DMS114 treated with DMSO at 0.1 percent for 48 hours (cell line): ENCODE results near the gene SBK2.

Experiments
- DNase-seq: peaks from one replicate; lab custom pipeline; 2025; ENCODE audit not compliant: unreplicated experiment; lab: John Stamatoyannopoulos, UW

SBK2 gene

DNA sequence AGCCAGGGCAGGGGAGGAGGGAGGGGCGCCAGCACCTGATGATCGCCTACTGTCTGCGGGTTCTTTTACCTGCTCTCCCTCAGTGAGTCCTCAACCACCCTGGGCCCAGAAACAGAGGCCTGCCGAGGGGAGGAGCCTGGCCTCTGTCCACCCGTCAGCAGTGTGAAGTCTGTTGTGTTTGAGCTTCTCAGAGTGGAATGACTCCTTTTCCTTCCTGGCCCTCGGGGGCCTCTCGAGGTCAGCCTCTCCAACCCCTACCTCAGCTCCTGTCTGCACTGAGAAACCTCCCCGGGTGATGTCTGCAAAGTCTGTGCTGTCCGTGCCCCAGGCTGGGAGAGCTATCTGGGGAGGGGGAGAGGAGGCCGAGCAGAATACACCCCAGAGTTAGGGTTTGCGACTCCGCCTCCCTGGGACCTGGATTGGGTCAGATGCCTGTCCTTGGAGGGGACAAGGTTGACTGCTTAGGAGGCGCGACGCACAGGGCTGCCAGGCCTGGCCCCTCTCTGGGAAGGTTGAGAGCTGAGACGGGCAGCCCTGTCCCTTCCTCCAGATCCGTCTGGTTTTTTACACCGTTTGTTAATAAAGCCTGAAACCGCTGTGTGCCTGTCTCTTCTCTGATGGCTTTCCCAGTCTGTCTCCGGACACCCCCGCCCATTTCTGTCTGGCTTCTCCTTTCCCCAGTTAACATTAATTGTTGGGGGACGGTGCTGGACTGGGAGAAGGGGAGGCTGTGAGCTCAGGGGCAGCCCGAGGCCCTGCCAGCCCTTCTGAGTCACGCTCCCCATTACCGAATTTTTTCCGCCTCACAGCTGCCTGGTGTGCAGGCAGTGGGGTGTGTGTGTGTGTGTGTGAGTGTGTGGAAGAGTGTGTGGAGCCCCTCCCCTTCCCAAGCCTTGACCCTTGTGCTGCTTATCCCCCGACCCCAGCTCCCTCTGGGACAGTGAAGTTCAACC is 49.7 kb downstream of the SBK2 start:
- DNase-seq = no peak

- no peak for DNase-seq
These were observed 50.6 kb downstream of the SBK2 start for GRCh38 chr19:55486043-55486970.

DNA sequence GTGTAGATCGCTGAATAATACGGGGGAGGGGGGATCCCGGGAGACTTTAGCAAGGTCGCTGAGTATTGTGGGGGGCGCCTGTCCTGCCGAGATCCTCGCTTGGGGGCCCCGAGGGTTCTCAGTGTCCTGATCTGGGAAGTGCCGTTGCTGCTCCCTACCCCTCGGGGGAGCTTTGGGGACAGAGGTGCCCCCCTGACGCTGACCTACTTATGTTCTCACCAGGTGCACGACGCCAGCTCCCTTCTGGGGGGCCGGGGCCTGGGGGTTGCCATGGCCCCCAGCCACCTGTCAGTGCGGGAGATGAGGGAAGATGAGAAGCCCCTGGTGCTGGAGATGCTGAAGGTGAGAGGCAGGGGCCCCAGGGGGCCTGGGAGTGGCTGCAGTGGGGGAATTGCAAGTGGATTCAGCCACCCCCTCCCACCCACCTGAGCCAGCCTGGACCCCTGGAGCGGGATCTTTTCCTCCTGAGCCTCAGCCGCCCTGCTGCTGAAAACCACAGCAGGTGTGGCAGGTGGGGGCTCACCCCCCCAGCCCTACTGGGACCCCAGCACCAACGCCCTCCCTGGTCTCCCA is 51.4 kb downstream of the SBK2 start:
- DNase-seq = no peak

GRCh38 chr19:55484593-55485438 is 52.1 kb downstream of the SBK2 start, which contains the start of gene NAT14:
Gene NAT14 (plus strand): TSS chr19:55485188. CDS start chr19:55485709, 521 bp downstream.
- peak; percentile 38 for DNase-seq

DNA sequence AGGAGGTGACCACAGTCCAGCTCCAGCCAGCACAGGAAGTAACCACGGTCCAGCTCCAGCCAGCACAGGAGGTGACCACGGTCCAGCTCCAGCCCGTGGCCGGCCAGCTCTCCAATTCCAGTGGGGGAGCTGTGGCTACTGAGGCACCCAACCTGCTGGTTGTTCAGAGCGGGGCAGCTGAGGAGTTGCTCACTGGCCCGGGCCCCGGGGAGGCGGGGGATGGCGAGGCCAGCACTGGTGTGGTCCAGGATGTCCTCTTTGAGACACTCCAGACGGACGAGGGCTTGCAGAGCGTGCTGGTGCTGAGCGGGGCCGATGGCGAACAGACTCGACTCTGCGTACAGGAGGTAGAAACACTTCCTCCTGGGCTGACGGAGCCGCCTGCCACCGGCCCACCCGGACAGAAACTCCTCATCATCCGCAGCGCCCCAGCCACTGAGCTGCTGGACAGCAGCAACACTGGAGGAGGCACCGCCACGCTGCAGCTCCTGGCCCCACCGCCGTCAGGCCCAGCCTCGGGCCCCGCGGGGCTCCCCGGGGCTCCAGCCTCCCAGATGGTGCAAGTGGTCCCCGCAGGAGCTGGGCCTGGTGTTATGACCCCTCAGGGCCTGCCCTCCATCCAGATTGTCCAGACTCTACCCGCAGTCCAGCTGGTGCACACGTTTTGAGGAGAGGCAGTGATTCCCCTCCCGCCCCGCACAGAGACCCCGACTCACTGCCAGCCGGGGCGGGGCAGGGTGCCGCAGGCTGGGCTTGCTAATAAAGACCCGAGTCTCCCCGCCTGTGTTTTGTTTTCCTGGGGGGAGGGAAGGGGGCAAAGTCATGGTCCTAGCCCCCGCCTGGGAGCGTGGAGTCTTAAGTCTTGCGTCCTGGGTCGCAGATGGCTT is 53.0 kb downstream of the SBK2 start:
- DNase-seq = no peak

- DNase-seq = no peak
These were observed 53.8 kb downstream of the SBK2 start for GRCh38 chr19:55482967-55483705.

DNA sequence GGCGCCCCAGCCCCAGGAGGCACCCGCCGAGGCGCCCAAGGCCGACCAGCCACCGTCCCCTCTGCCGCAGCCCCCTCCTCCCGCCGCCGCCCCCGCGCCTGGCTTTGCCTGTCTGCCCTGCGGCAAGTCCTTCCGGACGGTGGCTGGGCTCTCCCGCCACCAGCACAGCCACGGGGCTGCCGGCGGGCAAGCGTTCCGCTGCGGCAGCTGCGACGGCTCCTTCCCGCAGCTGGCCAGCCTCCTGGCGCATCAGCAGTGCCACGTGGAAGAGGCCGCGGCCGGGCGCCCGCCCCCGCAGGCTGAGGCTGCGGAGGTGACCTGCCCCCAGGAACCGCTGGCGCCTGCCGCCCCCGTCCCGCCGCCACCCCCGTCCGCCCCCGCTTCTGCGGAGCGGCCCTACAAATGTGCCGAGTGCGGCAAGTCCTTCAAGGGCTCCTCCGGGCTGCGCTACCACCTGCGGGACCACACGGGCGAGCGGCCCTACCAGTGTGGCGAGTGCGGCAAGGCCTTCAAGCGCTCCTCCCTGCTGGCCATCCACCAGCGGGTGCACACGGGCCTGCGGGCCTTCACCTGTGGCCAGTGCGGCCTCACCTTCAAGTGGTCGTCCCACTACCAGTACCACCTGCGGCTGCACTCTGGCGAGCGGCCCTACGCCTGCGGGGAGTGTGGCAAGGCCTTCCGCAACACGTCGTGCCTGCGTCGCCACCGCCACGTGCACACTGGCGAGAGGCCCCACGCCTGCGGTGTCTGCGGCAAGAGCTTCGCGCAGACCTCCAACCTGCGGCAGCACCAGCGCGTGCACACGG is 54.6 kb downstream of the SBK2 start:
- DNase-seq = no peak

DNA sequence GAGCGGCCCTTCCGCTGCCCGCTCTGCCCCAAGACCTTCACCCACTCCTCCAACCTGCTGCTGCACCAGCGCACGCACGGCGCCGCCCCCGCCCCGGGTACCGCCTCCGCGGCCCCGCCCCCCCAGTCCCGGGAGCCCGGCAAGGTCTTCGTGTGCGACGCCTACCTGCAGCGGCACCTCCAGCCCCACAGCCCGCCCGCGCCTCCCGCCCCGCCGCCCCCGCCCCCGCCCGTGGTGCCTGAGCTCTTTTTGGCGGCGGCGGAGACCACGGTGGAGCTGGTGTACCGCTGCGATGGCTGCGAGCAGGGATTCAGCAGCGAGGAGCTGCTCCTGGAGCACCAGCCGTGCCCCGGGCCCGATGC is 55.2 kb downstream of the SBK2 start:
- no peak for DNase-seq

DNA sequence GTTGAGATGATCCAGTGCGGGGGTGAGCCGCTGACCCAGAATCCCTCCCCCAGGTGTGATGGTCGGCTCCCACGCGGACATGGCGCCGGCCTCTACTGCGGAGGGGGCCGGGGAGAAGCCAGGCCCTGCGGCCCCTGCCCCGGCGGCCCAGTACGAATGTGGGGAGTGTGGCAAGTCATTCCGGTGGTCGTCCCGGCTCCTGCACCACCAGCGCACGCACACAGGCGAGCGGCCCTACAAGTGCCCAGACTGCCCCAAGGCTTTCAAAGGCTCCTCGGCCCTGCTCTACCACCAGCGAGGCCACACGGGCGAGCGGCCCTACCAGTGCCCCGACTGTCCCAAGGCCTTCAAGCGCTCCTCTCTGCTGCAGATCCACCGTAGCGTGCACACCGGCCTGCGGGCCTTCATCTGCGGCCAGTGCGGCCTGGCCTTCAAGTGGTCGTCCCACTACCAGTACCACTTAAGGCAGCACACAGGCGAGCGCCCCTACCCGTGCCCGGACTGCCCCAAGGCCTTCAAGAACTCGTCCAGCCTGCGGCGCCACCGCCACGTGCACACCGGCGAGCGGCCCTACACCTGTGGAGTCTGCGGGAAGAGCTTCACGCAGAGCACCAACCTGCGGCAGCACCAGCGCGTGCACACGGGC is 55.7 kb downstream of the SBK2 start:
- no peak for DNase-seq

DNA sequence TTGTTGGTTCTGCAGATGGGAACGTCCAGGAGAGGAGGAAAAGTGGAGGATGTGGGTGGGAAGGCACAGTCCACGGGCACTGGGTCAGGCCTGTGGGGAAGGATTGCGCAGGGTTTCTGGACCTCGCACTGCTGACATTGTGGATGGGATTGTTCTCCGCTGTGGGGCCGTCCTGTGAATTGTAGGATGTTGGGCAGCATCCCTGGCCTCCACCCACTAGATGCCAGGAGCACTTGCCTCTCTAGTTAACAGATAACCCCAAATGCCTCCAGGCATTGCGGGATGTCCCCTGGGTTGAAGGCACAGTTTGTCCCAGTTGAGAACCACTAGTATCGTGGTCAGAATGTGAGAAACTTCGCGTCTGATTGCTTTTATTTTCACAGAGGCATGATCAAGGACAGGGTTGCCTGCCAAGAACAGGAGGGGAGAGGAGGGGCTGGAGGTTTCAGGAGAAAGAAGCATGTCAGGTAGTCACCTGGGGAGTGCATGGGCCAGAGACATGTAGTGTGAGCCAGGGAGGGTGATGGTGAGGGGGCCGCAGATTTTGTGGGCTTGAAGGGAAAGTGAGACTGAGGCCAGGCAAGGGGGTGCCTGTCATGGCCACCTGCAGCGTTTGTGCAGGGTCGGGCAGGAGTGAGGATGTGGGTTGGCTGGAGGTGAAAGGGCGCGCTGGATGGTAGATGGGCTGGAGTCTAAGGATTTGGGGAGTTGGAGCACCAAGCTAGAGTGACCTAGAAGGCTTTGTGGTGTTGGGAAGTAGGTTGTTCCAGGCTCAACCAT is 57.3 kb downstream of the SBK2 start:
- no peak for DNase-seq

- no peak for DNase-seq
These were observed 57.9 kb downstream of the SBK2 start for GRCh38 chr19:55479045-55479444.
